Endothelial cell of umbilical vein (primary cell): Measurements from ENCODE around the gene ABCA3. TPM values are rescaled to one million over a fixed set of nuclear protein-coding genes. Genes with fewer than 3 reads are reported as not detected.

Experiments used
- BruUV-seq: library from RNA; stranded (reverse); fragments of 400-500 nt; replicated peaks from 2 replicates; lab custom pipeline; 2021; lab: Mats Ljungman, UMichigan
- CTCF ChIA-PET: fragments of 300-600, 350-600 bp; sonication (Branson Sonifier 250); formaldehyde crosslinking; loops from one replicate; lab custom pipeline; 2021; ENCODE audit warnings: antibody characterized with exemption, inconsistent platforms; lab: Charles Lee
- POLR2A ChIA-PET: fragments of 300-600, 350-600 bp; sonication (Branson Sonifier 250); formaldehyde crosslinking; loops from one replicate; lab custom pipeline; 2021; ENCODE audit warnings: antibody characterized with exemption, inconsistent platforms; lab: Charles Lee
- DNase-seq: peaks from one replicate; pipeline ENCODE4 v3.0.0-alpha.2; 2011; ENCODE audit warnings: low read depth, low spot score
- FAIRE-seq: peaks from 2 replicates; lab custom pipeline; 2011; peaks lifted over from hg19 to GRCh38; lab: Jason Lieb, UNC
- H2AFZ ChIP-seq: 2 replicates; pipeline ENCODE4 v1.6.0; 2012; ENCODE audit warnings: low read depth, low read length, control low read depth, inconsistent platforms
- H3K27ac ChIP-seq: 2 replicates; pipeline ENCODE4 v1.5.1; 2011; ENCODE audit warnings: low read depth, mild to moderate bottlenecking, control low read depth, low read length, moderate library complexity; ENCODE audit not compliant: insufficient read depth
- H3K27me3 ChIP-seq, 2 experiments: 2 replicates each; pipeline versions ENCODE4 v1.6.0 to v1.6.1; 2011; ENCODE audit warnings: low read length in 2 of 2, mixed read lengths in 1 of 2; ENCODE audit not compliant: control insufficient read depth in 2 of 2, insufficient read depth in 2 of 2
- H3K36me3 ChIP-seq, 2 experiments: 2 replicates in 1 of 2; 3 replicates in 1 of 2; pipeline ENCODE4 v1.5.1; 2011; ENCODE audit warnings: low read length in 2 of 2, mild to moderate bottlenecking in 1 of 2, moderate library complexity in 1 of 2; ENCODE audit not compliant: control insufficient read depth in 2 of 2, insufficient read depth in 2 of 2; ENCODE audit errors: extremely low read depth in 1 of 2
- H3K4me1 ChIP-seq: 3 replicates; pipeline ENCODE4 v1.5.1; 2011; ENCODE audit warnings: mild to moderate bottlenecking, low read length; ENCODE audit not compliant: control insufficient read depth, insufficient read depth; ENCODE audit errors: extremely low read depth
- H3K4me2 ChIP-seq: 2 replicates; pipeline ENCODE4 v1.6.1; 2011; ENCODE audit warnings: low read length, control low read depth, mixed read lengths; ENCODE audit not compliant: insufficient read depth
- H3K4me3 ChIP-seq, 3 experiments: fragments of 200-600 bp in 1 of 3; sonication (generic), shearing (Covaris generic) in 1 of 3; replicated peaks in 1 of 3; 2 replicates each; pipeline ENCODE4 v1.5.1; 2011 to 2016; ENCODE audit warnings: control low read depth in 3 of 3, low read length in 3 of 3, mild to moderate bottlenecking in 2 of 3, inconsistent platforms in 1 of 3, low read depth in 1 of 3, moderate library complexity in 1 of 3; ENCODE audit not compliant: insufficient read depth in 1 of 3
- H3K79me2 ChIP-seq: 2 replicates; pipeline ENCODE4 v1.6.0; 2012; ENCODE audit warnings: low read length, inconsistent platforms; ENCODE audit not compliant: control insufficient read depth, insufficient read depth
- H3K9ac ChIP-seq: replicated peaks from 2 replicates; pipeline ENCODE3; 2011; ENCODE audit warnings: low read length, control low read depth; ENCODE audit not compliant: insufficient read depth; ENCODE audit errors: extremely low read depth
- H3K9me1 ChIP-seq: replicated peaks from 3 replicates; pipeline ENCODE4 v1.6.0; 2011; ENCODE audit warnings: mild to moderate bottlenecking, low read length; ENCODE audit not compliant: control insufficient read depth, insufficient read depth; ENCODE audit errors: extremely low read depth
- H3K9me3 ChIP-seq: replicated peaks from 2 replicates; pipeline ENCODE4 v1.5.1; 2012; ENCODE audit warnings: low read length, inconsistent platforms; ENCODE audit not compliant: control insufficient read depth, insufficient read depth
- H4K20me1 ChIP-seq: replicated peaks from 2 replicates; pipeline ENCODE3; 2011; ENCODE audit warnings: mild to moderate bottlenecking, low read length; ENCODE audit not compliant: control insufficient read depth, insufficient read depth; ENCODE audit errors: extremely low read depth
- CTCF ChIP-seq, 2 donors: IDR thresholded peaks; 1 replicate in 1 of 2; 2 replicates in 1 of 2; pipeline ENCODE4 v1.5.1; 2011; ENCODE audit warnings: low read length in 2 of 2, mild to moderate bottlenecking in 2 of 2, moderate library complexity in 2 of 2, control low read depth in 1 of 2, inconsistent platforms in 1 of 2, low read depth in 1 of 2; ENCODE audit not compliant: insufficient read depth in 1 of 2; ENCODE audit errors: extremely low read depth in 1 of 2
- EZH2 ChIP-seq: IDR thresholded peaks from 2 replicates; pipeline ENCODE4 v1.6.1; 2012; ENCODE audit warnings: borderline replicate concordance, low read depth, mild to moderate bottlenecking, moderate library complexity, low read length, inconsistent platforms; ENCODE audit not compliant: severe bottlenecking
- FOS ChIP-seq: IDR thresholded peaks from 2 replicates; pipeline ENCODE4 v1.6.1; 2011; ENCODE audit warnings: mild to moderate bottlenecking, low read length, moderate library complexity, borderline replicate concordance; ENCODE audit not compliant: insufficient read depth
- GATA2 ChIP-seq: IDR thresholded peaks from 2 replicates; pipeline ENCODE4 v1.7.0; 2011; ENCODE audit warnings: low read depth, mild to moderate bottlenecking, moderate library complexity, mixed read lengths, low read length; ENCODE audit not compliant: insufficient read length, insufficient read depth
- JUN ChIP-seq: IDR thresholded peaks from 2 replicates; pipeline ENCODE4 v1.6.1; 2011; ENCODE audit warnings: borderline replicate concordance, low read depth; ENCODE audit not compliant: insufficient read length, insufficient read depth
- MAX ChIP-seq: IDR thresholded peaks from 2 replicates; pipeline ENCODE4 v1.6.1; 2011; ENCODE audit not compliant: insufficient read depth, insufficient read length
- MYC ChIP-seq: IDR thresholded peaks from one replicate; pipeline ENCODE4 v1.6.1; 2011; ENCODE audit warnings: mild to moderate bottlenecking, low read depth, low read length
- POLR2A ChIP-seq: IDR thresholded peaks from 2 replicates; pipeline ENCODE4 v1.6.1; 2012; ENCODE audit warnings: low read depth, mild to moderate bottlenecking, control low read depth, low read length
- POLR2AphosphoS5 ChIP-seq: IDR thresholded peaks from 2 replicates; pipeline ENCODE4 v1.6.1; 2012; ENCODE audit warnings: low read depth, mild to moderate bottlenecking, control low read depth, low read length, moderate library complexity; ENCODE audit not compliant: insufficient read depth
- dilution Hi-C: fragments of 300-500 bp; cut with MboI; formaldehyde crosslinking; loops from one replicate; pipeline ENCODE4 v1.15.0; 2019; ENCODE audit warnings: low sequenced_read_pairs; ENCODE audit not compliant: extremely low pct_ligation_motif_present
- intact Hi-C: fragments of 100-400 bp; cut with micrococcal nuclease; formaldehyde crosslinking; loops from one replicate; pipeline ENCODE4 v1.10.0; 2022
- polyA plus RNA-seq, 4 experiments: library from polyadenylated mRNA; depleted of rRNA in 3 of 4; stranded (reverse) in 3 of 4; unstranded in 1 of 4; fragments of >200 nt; gene quantifications; 2 replicates each; pipeline versions ENCODE4 v1.2.1 to v1.2.3, GENCODE V29; 2011 to 2012; ENCODE audit warnings: missing spikeins in 1 of 4
- total RNA-seq: library from RNA; stranded (reverse); gene quantifications from 2 replicates; pipeline ENCODE4 v1.2.3, GENCODE V29; 2021

ABCA3 gene
- total and polyA plus RNA-seq, 2 donors (not counting 3 experiments of a cell fraction or from before 2014, with no cell fraction given): 13.5 to 36.0 TPM

- Histone ChIP-seq H3K36me3 (peaks cover 9 to 42% of the 10 kb centered on the region in 2 experiments), H3K9me1 (no peaks in the 10 kb centered on the region), H3K9me3 (no peaks in the 10 kb centered on the region), H3K4me1 (peaks cover 10% of the 10 kb centered on the region), H3K27ac (no peak overlapping the region), H4K20me1 (no peaks in the 10 kb centered on the region), H3K4me2 (no peak overlapping the region), H3K9ac (no peak overlapping the region), H3K79me2 (no peaks in the 10 kb centered on the region), H2AFZ (no peak overlapping the region), H3K27me3 (peaks cover 5 to 18% of the 10 kb centered on the region in 2 experiments), H3K4me3 (no peak overlapping the region)
- no peak for DNase-seq
- intact Hi-C loops (no loop called here), dilution Hi-C loops (no loop called here)
- no TSS peak for BruUV-seq
- FAIRE-seq: no peak
- TF ChIP-seq GATA2 (no peak), JUN (no peak), FOS (no peak), MYC (no peak)
- ChIA-PET POLR2A (no interaction called here), CTCF (no interaction called here)
Observed at GRCh38 chr16:2234813-2235170, 105.7 kb downstream of the ABCA3 start.

GRCh38 chr16:2233872-2234812, 106.4 kb downstream of the ABCA3 start:
- H3K4me2 ChIP-seq: no peak overlapping the region
- no peaks in the 10 kb centered on the region for H3K79me2 ChIP-seq
- ChIA-PET POLR2A (no interaction called here), CTCF (no interaction called here)
- DNase-seq: no peak
- dilution Hi-C loops: no loop called here
- H3K27me3 ChIP-seq: peaks cover 5 to 18% of the 10 kb centered on the region in 2 experiments
- H2AFZ ChIP-seq: no peak overlapping the region
- no peaks in the 10 kb centered on the region for H3K9me1 ChIP-seq
- peaks cover 9 to 46% of the 10 kb centered on the region in 2 experiments for H3K36me3 ChIP-seq
- peaks cover 10% of the 10 kb centered on the region for H3K4me1 ChIP-seq
- no peaks in the 10 kb centered on the region for H3K9me3 ChIP-seq
- H3K27ac ChIP-seq: no peak overlapping the region
- no peak overlapping the region for H3K9ac ChIP-seq
- FAIRE-seq: no peak
- BruUV-seq: no TSS peak
- no peaks in the 10 kb centered on the region for H4K20me1 ChIP-seq
- no peak overlapping the region for H3K4me3 ChIP-seq
- intact Hi-C loops: no loop called here
- TF ChIP-seq FOS (no peak), MYC (no peak), EZH2 (no peak), MAX (no peak), JUN (no peak), POLR2A (no peak), GATA2 (no peak), CTCF (IDR thresholded peaks at IDR 0.05; ENCODE audit: extremely low read depth in 1 of 2, insufficient read depth in 1 of 2, low read depth in 1 of 2, low read length in 2 of 2) (no peak), POLR2AphosphoS5 (no peak)
